Measurements from ENCODE around the gene POR. TPM values are rescaled to one million over a fixed set of nuclear protein-coding genes. Genes with fewer than 3 reads are reported as not detected.

Gene POR
- total and polyA plus RNA-seq, 2 of the 13 experiments (the other 11 are each of a cell fraction or from before 2014, with no cell fraction given): 145 to 266 TPM

DNA sequence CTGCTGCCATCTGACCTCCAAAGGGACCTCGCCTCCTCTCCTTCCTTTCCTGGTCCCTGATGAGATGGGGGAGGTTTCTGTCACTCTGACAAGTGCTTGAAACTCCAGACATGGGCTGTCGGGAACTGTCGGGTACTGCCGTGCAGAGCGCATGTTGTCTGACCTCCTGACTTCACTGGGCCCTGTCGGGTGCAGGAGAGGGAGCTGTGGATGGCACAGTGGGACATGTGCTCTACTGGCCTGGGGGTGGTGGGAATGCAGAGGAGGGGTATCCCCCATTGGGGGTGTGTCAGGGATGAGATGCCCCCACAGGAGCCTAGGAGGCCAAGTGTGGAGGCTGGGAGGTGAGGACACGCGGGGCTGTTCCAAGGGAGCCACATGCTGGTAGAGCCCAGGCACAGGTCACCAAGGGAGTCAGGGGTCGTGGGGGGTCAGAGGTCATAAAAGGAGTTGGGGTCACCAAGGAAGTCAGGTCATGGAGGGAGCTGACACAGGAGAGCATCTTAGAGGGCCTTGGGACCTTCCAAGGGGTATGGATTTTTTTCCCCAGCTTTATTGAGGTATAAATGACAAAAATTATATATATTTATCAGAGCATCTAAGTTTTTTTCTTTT, 48.5 kb downstream of the POR start (continued):
- TF ChIP-seq, protein P1, sequence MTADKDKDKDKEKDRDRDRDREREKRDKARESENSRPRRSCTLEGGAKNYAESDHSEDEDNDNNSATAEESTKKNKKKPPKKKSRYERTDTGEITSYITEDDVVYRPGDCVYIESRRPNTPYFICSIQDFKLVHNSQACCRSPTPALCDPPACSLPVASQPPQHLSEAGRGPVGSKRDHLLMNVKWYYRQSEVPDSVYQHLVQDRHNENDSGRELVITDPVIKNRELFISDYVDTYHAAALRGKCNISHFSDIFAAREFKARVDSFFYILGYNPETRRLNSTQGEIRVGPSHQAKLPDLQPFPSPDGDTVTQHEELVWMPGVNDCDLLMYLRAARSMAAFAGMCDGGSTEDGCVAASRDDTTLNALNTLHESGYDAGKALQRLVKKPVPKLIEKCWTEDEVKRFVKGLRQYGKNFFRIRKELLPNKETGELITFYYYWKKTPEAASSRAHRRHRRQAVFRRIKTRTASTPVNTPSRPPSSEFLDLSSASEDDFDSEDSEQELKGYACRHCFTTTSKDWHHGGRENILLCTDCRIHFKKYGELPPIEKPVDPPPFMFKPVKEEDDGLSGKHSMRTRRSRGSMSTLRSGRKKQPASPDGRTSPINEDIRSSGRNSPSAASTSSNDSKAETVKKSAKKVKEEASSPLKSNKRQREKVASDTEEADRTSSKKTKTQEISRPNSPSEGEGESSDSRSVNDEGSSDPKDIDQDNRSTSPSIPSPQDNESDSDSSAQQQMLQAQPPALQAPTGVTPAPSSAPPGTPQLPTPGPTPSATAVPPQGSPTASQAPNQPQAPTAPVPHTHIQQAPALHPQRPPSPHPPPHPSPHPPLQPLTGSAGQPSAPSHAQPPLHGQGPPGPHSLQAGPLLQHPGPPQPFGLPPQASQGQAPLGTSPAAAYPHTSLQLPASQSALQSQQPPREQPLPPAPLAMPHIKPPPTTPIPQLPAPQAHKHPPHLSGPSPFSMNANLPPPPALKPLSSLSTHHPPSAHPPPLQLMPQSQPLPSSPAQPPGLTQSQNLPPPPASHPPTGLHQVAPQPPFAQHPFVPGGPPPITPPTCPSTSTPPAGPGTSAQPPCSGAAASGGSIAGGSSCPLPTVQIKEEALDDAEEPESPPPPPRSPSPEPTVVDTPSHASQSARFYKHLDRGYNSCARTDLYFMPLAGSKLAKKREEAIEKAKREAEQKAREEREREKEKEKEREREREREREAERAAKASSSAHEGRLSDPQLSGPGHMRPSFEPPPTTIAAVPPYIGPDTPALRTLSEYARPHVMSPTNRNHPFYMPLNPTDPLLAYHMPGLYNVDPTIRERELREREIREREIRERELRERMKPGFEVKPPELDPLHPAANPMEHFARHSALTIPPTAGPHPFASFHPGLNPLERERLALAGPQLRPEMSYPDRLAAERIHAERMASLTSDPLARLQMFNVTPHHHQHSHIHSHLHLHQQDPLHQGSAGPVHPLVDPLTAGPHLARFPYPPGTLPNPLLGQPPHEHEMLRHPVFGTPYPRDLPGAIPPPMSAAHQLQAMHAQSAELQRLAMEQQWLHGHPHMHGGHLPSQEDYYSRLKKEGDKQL (CRISPR knock-in tag; IDR thresholded peaks at IDR 0.05; ENCODE audit: low read depth): no peak
- no peak for TF ChIP-seq MAFG (CRISPR knock-in tag; IDR thresholded peaks at IDR 0.05)
- TF ChIP-seq, protein P2, sequence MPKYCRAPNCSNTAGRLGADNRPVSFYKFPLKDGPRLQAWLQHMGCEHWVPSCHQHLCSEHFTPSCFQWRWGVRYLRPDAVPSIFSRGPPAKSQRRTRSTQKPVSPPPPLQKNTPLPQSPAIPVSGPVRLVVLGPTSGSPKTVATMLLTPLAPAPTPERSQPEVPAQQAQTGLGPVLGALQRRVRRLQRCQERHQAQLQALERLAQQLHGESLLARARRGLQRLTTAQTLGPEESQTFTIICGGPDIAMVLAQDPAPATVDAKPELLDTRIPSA (CRISPR knock-in tag; IDR thresholded peaks at IDR 0.05; ENCODE audit: borderline replicate concordance): no peak
- TF ChIP-seq, protein P3, sequence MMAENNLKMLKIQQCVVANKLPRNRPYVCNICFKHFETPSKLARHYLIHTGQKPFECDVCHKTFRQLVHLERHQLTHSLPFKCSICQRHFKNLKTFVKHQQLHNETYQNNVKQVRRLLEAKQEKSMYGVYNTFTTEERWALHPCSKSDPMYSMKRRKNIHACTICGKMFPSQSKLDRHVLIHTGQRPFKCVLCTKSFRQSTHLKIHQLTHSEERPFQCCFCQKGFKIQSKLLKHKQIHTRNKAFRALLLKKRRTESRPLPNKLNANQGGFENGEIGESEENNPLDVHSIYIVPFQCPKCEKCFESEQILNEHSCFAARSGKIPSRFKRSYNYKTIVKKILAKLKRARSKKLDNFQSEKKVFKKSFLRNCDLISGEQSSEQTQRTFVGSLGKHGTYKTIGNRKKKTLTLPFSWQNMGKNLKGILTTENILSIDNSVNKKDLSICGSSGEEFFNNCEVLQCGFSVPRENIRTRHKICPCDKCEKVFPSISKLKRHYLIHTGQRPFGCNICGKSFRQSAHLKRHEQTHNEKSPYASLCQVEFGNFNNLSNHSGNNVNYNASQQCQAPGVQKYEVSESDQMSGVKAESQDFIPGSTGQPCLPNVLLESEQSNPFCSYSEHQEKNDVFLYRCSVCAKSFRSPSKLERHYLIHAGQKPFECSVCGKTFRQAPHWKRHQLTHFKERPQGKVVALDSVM (CRISPR knock-in tag; IDR thresholded peaks at IDR 0.05): peak; percentile 43
- no peak for TF ChIP-seq MTF1 (CRISPR knock-in tag; IDR thresholded peaks at IDR 0.05)
- no peak for TF ChIP-seq PITX1 (CRISPR knock-in tag; IDR thresholded peaks at IDR 0.05)
- TF ChIP-seq ZNF468 (CRISPR knock-in tag; IDR thresholded peaks at IDR 0.05): no peak
- no peak for TF ChIP-seq KDM3A (CRISPR knock-in tag; IDR thresholded peaks at IDR 0.05; ENCODE audit: low read depth)
- TF ChIP-seq ZNF501 (CRISPR knock-in tag; IDR thresholded peaks at IDR 0.05): 0 out of 2 replicates have a peak, but pooled peaks have one; percentile 4
- TF ChIP-seq HNRNPUL1 (IDR thresholded peaks at IDR 0.05; ENCODE audit: low read depth, low read length): no peak
- peak; percentile 19; the same call in 1 of the 2 replicates for TF ChIP-seq NR2F6 (IDR thresholded peaks at IDR 0.05)
- TF ChIP-seq NR2F6 (CRISPR knock-in tag; IDR thresholded peaks at IDR 0.05): no peak
- TF ChIP-seq, protein P4, sequence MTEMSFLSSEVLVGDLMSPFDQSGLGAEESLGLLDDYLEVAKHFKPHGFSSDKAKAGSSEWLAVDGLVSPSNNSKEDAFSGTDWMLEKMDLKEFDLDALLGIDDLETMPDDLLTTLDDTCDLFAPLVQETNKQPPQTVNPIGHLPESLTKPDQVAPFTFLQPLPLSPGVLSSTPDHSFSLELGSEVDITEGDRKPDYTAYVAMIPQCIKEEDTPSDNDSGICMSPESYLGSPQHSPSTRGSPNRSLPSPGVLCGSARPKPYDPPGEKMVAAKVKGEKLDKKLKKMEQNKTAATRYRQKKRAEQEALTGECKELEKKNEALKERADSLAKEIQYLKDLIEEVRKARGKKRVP (CRISPR knock-in tag; IDR thresholded peaks at IDR 0.05): no peak
- TF ChIP-seq, protein P5, sequence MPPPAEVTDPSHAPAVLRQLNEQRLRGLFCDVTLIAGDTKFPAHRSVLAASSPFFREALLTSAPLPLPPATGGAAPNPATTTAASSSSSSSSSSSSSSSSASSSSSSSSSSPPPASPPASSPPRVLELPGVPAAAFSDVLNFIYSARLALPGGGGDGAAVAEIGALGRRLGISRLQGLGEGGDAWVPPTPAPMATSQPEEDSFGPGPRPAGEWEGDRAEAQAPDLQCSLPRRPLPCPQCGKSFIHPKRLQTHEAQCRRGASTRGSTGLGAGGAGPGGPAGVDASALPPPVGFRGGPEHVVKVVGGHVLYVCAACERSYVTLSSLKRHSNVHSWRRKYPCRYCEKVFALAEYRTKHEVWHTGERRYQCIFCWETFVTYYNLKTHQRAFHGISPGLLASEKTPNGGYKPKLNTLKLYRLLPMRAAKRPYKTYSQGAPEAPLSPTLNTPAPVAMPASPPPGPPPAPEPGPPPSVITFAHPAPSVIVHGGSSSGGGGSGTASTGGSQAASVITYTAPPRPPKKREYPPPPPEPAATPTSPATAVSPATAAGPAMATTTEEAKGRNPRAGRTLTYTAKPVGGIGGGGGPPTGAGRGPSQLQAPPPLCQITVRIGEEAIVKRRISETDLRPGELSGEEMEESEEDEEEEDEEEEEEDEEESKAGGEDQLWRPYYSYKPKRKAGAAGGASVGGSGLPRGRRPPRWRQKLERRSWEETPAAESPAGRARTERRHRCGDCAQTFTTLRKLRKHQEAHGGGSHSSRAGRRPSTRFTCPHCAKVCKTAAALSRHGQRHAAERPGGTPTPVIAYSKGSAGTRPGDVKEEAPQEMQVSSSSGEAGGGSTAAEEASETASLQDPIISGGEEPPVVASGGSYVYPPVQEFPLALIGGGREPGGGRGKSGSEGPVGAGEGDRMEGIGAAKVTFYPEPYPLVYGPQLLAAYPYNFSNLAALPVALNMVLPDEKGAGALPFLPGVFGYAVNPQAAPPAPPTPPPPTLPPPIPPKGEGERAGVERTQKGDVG (CRISPR knock-in tag; IDR thresholded peaks at IDR 0.05; ENCODE audit: borderline replicate concordance): 0 out of 2 replicates have a peak, but pooled peaks have one; percentile 1
- TF ChIP-seq JUND (CRISPR knock-in tag; IDR thresholded peaks at IDR 0.05): no peak
- peak; percentile 70 for TF ChIP-seq RBM22 (optimal IDR thresholded peaks at IDR 0.05; ENCODE audit: low read length)
